HG02885 (cell line): ENCODE results near the gene HACD3.
"Not testable (repeated sequence)": the region's sequence is repeated elsewhere in the genome, so short reads cannot be mapped to it uniquely, and the experiment has no call there.

ENCODE experiments used
- ATAC-seq: cut with Tn5 transposase; IDR thresholded peaks from one replicate; pipeline ENCODE4 v1.9.1; 2021; ENCODE audit warnings: mild to moderate bottlenecking; ENCODE audit not compliant: unreplicated experiment, poor library complexity

HACD3 gene

DNA sequence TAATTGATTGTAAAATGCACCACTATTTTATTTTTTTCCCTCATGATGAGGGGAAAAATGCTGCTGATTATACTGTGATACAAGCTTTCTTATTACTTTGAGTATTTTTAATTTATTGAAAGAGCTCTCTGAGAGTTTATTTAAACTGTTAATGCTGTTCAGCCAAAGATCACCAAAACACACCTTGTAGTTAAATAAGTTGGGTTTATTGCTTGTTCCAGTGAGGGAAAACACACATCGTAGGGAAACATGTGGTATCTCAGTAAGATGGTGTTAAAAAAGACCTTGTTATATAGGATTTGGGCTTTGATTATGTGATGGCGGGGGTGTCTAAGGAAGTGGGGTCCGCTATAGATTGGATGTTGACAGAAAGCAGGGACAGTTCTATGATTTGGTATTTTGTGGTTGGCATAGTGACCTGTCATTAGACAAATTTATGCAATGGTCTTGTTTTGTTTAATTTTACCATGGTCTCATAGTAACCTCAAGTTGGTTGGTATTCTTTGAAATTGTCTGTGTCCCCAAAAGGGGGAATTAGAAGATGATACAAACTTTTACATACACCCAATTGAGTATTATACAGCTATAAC lies 11.1 kb downstream of the HACD3 start:
- ATAC-seq: no peak

- ATAC-seq: no peak
Measured at GRCh38 chr15:65547841-65548240, 17.6 kb downstream of the HACD3 start.

- ATAC-seq: not testable (repeated sequence)
Measured at GRCh38 chr15:65549288-65549687, 19.0 kb downstream of the HACD3 start.

DNA sequence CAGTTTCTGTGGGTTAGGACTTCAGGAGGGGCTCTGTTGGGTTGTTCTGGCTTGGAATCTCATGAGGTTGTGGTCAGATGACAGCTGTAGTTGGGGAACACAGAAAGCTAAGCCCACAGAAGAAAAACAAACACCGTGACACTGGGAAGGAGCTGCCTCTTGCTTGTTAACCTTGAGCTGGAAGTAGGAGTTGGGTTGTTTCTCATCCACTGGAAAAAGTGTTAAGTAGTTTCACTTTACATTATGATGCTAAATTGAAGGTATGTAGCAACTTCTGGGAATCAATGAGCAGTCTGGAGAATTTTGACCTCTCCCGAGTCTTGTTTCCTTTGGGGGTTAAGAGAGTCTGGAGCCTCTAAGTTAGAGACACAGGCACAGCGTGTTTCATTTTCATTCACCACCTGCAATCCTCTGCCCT lies 20.4 kb downstream of the HACD3 start:
- no peak for ATAC-seq

GRCh38 chr15:65551183-65551582 lies 20.9 kb downstream of the HACD3 start:
- no peak for ATAC-seq

DNA sequence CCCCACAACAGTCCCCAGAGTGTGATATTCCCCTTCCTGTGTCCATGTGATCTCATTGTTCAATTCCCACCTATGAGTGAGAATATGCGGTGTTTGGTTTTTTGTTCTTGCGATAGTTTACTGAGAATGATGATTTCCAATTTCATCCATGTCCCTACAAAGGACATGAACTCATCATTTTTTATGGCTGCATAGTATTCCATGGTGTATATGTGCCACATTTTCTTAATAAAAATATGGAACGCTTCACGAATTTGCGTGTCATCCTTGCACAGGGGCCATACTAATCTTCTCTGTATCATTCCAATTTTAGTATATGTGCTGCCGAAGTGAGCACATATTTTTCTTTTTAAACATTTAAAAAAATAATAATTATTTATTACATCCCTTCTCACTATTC lies 22.6 kb downstream of the HACD3 start:
- ATAC-seq: not testable (repeated sequence)

- no peak for ATAC-seq
Measured at GRCh38 chr15:65553691-65554090, 23.4 kb downstream of the HACD3 start.

DNA sequence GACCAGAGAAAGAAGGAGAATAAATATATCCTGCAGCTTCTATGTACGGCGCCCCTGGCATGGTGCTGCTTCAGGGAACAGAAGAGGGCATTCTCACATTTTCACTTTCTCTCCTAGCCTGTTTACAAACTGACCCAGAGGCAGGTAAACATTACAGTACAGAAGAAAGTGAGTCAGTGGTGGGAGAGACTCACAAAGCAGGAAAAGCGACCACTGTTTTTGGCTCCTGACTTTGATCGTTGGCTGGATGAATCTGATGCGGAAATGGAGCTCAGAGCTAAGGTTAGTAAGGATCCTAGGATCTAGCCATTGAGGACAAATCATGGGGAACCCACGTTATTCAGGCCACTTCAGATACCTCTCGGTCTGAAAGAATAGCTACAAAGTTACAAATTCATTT lies 26.4 kb downstream of the HACD3 start:
- ATAC-seq: no peak

DNA sequence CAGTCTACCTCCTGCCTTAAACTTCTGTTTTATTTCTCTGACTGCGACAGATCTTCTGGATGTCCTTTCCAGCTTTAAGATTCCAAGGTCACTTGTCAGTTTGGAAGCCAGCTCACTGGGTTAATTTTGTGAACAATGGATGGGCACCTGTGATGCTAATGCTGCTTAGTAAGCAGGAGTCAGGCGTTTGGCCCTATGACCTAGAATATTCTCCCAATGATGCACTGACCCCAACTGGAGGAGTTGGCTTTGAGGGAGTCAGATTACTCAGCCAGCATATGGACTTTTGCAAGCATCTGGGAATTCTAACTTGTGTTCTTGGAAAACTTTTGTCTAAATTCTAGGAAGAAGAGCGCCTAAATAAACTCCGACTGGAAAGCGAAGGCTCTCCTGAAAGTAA lies 28.1 kb downstream of the HACD3 start:
- ATAC-seq: no peak

GRCh38 chr15:65558997-65559760 lies 28.9 kb downstream of the HACD3 start:
- ATAC-seq: no peak

- ATAC-seq: no peak
Measured at GRCh38 chr15:65559941-65560340, 29.7 kb downstream of the HACD3 start.

GRCh38 chr15:65561934-65562333 lies 31.7 kb downstream of the HACD3 start:
- no peak for ATAC-seq

DNA sequence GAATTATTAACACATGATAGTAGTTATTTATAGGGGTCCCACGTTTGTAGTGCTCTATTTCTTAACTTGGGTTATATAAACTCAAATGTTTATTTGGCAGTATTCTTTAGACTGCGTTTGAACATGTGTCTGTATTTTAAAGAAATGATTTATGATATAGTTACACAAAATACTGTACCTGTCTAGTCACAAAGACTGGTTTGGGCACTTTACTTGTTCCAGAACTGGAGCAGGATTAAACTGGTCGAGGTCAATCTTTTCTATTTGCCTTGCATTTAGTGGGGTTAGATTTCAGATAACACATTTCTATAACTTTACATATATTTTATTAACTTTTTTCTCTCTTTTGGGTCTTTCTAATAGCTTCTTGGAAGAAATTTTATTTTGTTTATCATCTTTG lies 39.5 kb downstream of the HACD3 start:
- no peak for ATAC-seq

GRCh38 chr15:65571971-65572370 lies 41.7 kb downstream of the HACD3 start:
- no peak for ATAC-seq

- no peak for ATAC-seq
Measured at GRCh38 chr15:65576664-65577063, 46.4 kb downstream of the HACD3 start.

- no peak for ATAC-seq
Measured at GRCh38 chr15:65577129-65577996, 47.1 kb downstream of the HACD3 start.

GRCh38 chr15:65578904-65579728 lies 48.9 kb downstream of the HACD3 start:
- no peak for ATAC-seq

- no peak for ATAC-seq
Measured at GRCh38 chr15:65579762-65580161, 49.5 kb downstream of the HACD3 start.

DNA sequence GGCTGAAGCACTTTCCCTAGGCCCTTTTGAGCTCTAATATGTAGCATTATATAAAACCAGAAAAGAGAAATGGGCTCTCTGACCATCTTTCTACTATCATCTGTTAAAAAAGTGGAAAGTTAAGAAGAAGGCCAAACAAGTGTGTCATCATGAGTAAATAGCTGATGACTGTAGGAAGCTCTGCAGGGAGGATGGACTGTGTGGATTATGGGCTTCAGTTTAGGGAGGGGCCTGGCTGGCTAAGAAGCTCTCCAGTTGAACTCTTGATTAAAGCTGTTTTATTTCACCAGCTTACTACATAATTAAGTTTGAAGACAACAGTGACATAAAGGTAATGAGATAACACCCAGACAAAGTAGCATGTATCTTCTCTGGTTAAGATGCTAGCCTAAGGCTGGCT lies 50.0 kb downstream of the HACD3 start:
- ATAC-seq: no peak

DNA sequence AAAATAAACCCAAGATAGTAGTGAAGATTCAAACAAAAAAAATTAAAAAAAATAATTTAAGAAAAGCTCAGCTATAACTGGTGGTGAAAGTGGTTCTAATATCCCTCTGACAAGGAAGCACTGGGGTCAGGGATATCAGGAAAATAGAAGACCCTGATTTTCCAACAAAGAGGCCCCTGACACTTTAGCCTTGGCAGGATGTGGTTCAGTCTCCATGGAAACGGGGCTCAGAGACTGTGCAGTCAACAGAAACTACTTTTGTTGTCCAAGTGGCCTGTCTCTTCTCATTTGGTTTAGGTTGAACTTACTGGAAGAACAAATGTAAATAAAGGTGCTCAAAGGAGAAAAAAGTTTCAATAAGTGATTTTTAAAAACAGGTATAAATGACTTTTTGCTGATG lies 53.4 kb downstream of the HACD3 start:
- no peak for ATAC-seq
